Keratinocyte (primary cell): Measurements from ENCODE around the gene GPRC5C. TPM values are rescaled to one million over a fixed set of nuclear protein-coding genes. Genes with fewer than 3 reads are reported as not detected.

ENCODE experiments used
- DNase-seq: peaks from one replicate; pipeline ENCODE4 v3.0.0-alpha.2; 2011; ENCODE audit warnings: low read depth, missing footprints, low spot score
- FAIRE-seq: peaks from 2 replicates; lab custom pipeline; 2011; peaks lifted over from hg19 to GRCh38; lab: Jason Lieb, UNC
- H2AFZ ChIP-seq: 2 replicates; pipeline ENCODE4 v1.6.0; 2012; ENCODE audit warnings: low read length, control low read depth, inconsistent platforms; ENCODE audit not compliant: control insufficient read depth
- H3K27ac ChIP-seq: 2 replicates; pipeline ENCODE4 v1.5.1; 2011; ENCODE audit warnings: low read length; ENCODE audit not compliant: control insufficient read depth, insufficient read depth
- H3K27me3 ChIP-seq: 3 replicates; pipeline ENCODE4 v1.6.0; 2011; ENCODE audit warnings: low read length; ENCODE audit not compliant: control insufficient read depth, insufficient read depth; ENCODE audit errors: extremely low read depth
- H3K36me3 ChIP-seq, 2 experiments: 2 replicates in 1 of 2; 3 replicates in 1 of 2; pipeline ENCODE4 v1.5.1; 2011; ENCODE audit warnings: low read length in 2 of 2, mild to moderate bottlenecking in 1 of 2; ENCODE audit not compliant: control insufficient read depth in 2 of 2, insufficient read depth in 2 of 2; ENCODE audit errors: extremely low read depth in 1 of 2
- H3K4me1 ChIP-seq: 3 replicates; pipeline ENCODE4 v1.5.1; 2011; ENCODE audit warnings: low read length; ENCODE audit not compliant: control insufficient read depth, insufficient read depth; ENCODE audit errors: extremely low read depth
- H3K4me2 ChIP-seq: 3 replicates; pipeline ENCODE4 v1.6.0; 2011; ENCODE audit warnings: low read depth, low read length; ENCODE audit not compliant: control insufficient read depth, insufficient read depth; ENCODE audit errors: extremely low read depth
- H3K4me3 ChIP-seq, 3 experiments: fragments of 200-600 bp in 1 of 3; sonication (generic) in 1 of 3; 2 replicates in 2 of 3; 3 replicates in 1 of 3; pipeline ENCODE4 v1.5.1; 2011 to 2016; ENCODE audit warnings: low read length in 3 of 3, mild to moderate bottlenecking in 3 of 3, control low read depth in 2 of 3, inconsistent platforms in 1 of 3, low read depth in 1 of 3, mixed read lengths in 1 of 3, mixed run types in 1 of 3, moderate library complexity in 1 of 3; ENCODE audit not compliant: control insufficient read depth in 2 of 3, insufficient read depth in 2 of 3; ENCODE audit errors: extremely low read depth in 1 of 3
- H3K79me2 ChIP-seq: 2 replicates; pipeline ENCODE4 v1.6.0; 2012; ENCODE audit warnings: low read length; ENCODE audit not compliant: control insufficient read depth, insufficient read depth
- H3K9ac ChIP-seq: 3 replicates; pipeline ENCODE4 v1.6.0; 2011; ENCODE audit warnings: low read length; ENCODE audit not compliant: control insufficient read depth, insufficient read depth; ENCODE audit errors: extremely low read depth
- H3K9me1 ChIP-seq: 3 replicates; pipeline ENCODE4 v1.6.0; 2011; ENCODE audit warnings: low read length; ENCODE audit not compliant: control insufficient read depth, insufficient read depth; ENCODE audit errors: extremely low read depth
- H3K9me3 ChIP-seq: 2 replicates; pipeline ENCODE4 v1.5.1; 2012; ENCODE audit warnings: low read depth, low read length; ENCODE audit not compliant: control insufficient read depth
- H4K20me1 ChIP-seq: 3 replicates; pipeline ENCODE4 v1.6.0; 2011; ENCODE audit warnings: low read length; ENCODE audit not compliant: control insufficient read depth, insufficient read depth; ENCODE audit errors: extremely low read depth
- CTCF ChIP-seq, 3 experiments: IDR thresholded peaks in 1 of 3; conservative IDR thresholded peaks in 1 of 3; optimal IDR thresholded peaks in 1 of 3; 2 replicates in 2 of 3; 3 replicates in 1 of 3; pipeline versions ENCODE3 to v1.5.1; 2011; ENCODE audit warnings: low read length in 3 of 3, mild to moderate bottlenecking in 3 of 3, moderate library complexity in 2 of 3, control low read depth in 1 of 3, inconsistent platforms in 1 of 3; ENCODE audit not compliant: insufficient read depth in 2 of 3; ENCODE audit errors: extremely low read depth in 1 of 3
- EZH2 ChIP-seq: IDR thresholded peaks from one replicate; pipeline ENCODE4 v1.6.1; 2012; ENCODE audit warnings: inconsistent platforms, mild to moderate bottlenecking, low read length, moderate library complexity
- dilution Hi-C: fragments of 300-500 bp; cut with MboI; formaldehyde crosslinking; loops from one replicate; pipeline ENCODE4 v1.7.0; 2020; ENCODE audit warnings: low sequenced_read_pairs; ENCODE audit not compliant: extremely low pct_ligation_motif_present
- polyA plus RNA-seq, 5 experiments: library from polyadenylated mRNA; depleted of rRNA in 3 of 5; stranded (reverse) in 3 of 5; stranded (forward) in 1 of 5; unstranded in 1 of 5; fragments of >200 nt; gene quantifications; 1 replicate in 1 of 5; 2 replicates in 3 of 5; 3 replicates in 1 of 5; pipeline versions ENCODE4 v1.2.1 to v1.2.3, GENCODE V29; 2011 to 2012; ENCODE audit warnings: missing spikeins in 2 of 5, low read depth in 1 of 5, low replicate concordance in 1 of 5

The GPRC5C gene
- polyA plus RNA-seq, 1 donor (not counting 4 experiments of a cell fraction or from before 2014, with no cell fraction given) = 24.2 TPM

GRCh38 chr17:74450231-74450630, 18.3 kb downstream of the GPRC5C start:
- peaks cover 0 to 1% of the 10 kb centered on the region in 2 experiments for H3K36me3 ChIP-seq
- H3K4me2 ChIP-seq = no peak overlapping the region
- H3K9me3 ChIP-seq = no peaks in the 10 kb centered on the region
- H3K4me1 ChIP-seq = peaks cover 10% of the 10 kb centered on the region
- no peak overlapping the region for H3K4me3 ChIP-seq
- no peaks in the 10 kb centered on the region for H4K20me1 ChIP-seq
- no peak for FAIRE-seq
- no peak overlapping the region for H2AFZ ChIP-seq
- no peak for DNase-seq
- H3K27ac ChIP-seq = no peak overlapping the region
- no peaks in the 10 kb centered on the region for H3K79me2 ChIP-seq
- TF ChIP-seq EZH2 = no peak
- no peak for TF ChIP-seq CTCF (optimal IDR thresholded peaks at IDR 0.05 in 1 of 3, IDR thresholded peaks at IDR 0.05 in 1 of 3, conservative IDR thresholded peaks at IDR 0.05 in 1 of 3; ENCODE audit: extremely low read depth in 1 of 3, insufficient read depth in 2 of 3, low read length in 3 of 3)
- peaks cover 28% of the 10 kb centered on the region for H3K27me3 ChIP-seq
- dilution Hi-C loops = no loop called here
- no peak overlapping the region for H3K9ac ChIP-seq
- H3K9me1 ChIP-seq = no peaks in the 10 kb centered on the region

GRCh38 chr17:74450925-74451403, 19.1 kb downstream of the GPRC5C start:
- DNase-seq = no peak
- no peak overlapping the region for H3K9ac ChIP-seq
- no peak overlapping the region for H2AFZ ChIP-seq
- H3K9me3 ChIP-seq = no peaks in the 10 kb centered on the region
- FAIRE-seq = no peak
- no peak for TF ChIP-seq CTCF (optimal IDR thresholded peaks at IDR 0.05 in 1 of 3, IDR thresholded peaks at IDR 0.05 in 1 of 3, conservative IDR thresholded peaks at IDR 0.05 in 1 of 3; ENCODE audit: extremely low read depth in 1 of 3, insufficient read depth in 2 of 3, low read length in 3 of 3)
- no peak for TF ChIP-seq EZH2
- peaks cover 10% of the 10 kb centered on the region for H3K4me1 ChIP-seq
- peaks cover 0 to 1% of the 10 kb centered on the region in 2 experiments for H3K36me3 ChIP-seq
- dilution Hi-C loops = no loop called here
- H3K27ac ChIP-seq = no peak overlapping the region
- H3K9me1 ChIP-seq = no peaks in the 10 kb centered on the region
- H3K4me2 ChIP-seq = no peak overlapping the region
- peaks cover 28% of the 10 kb centered on the region for H3K27me3 ChIP-seq
- H3K79me2 ChIP-seq = no peaks in the 10 kb centered on the region
- no peak overlapping the region for H3K4me3 ChIP-seq
- H4K20me1 ChIP-seq = no peaks in the 10 kb centered on the region
